Effector memory CD8-positive, alpha-beta T cell (primary cell): ENCODE measurements around the gene REXO1.

ENCODE experiments used
- ATAC-seq: fragments of 150-1000 bp; cut with Tn5 transposase; replicated peaks from 2 replicates; pipeline ENCODE4 v1.10.0; 2021; ENCODE audit warnings: mild to moderate bottlenecking, moderate library complexity
- DNase-seq, 3 experiments: peaks; one replicate each; pipeline ENCODE4 v3.0.0; 2021
- H3K27ac Mint-ChIP-seq, 2 donors: one replicate each; pipeline ENCODE4 v1.8.0; 2022; ENCODE audit warnings: mild to moderate bottlenecking in 2 of 2, mixed read lengths in 2 of 2, moderate library complexity in 2 of 2
- H3K27me3 Mint-ChIP-seq, 2 donors: one replicate each; pipeline ENCODE4 v1.8.0; 2022; ENCODE audit warnings: mixed read lengths in 2 of 2
- H3K36me3 Mint-ChIP-seq: one replicate; pipeline ENCODE4 v1.8.0; 2022; ENCODE audit warnings: mild to moderate bottlenecking, moderate library complexity, mixed read lengths; ENCODE audit not compliant: insufficient read depth
- H3K4me1 Mint-ChIP-seq, 2 donors: one replicate each; pipeline ENCODE4 v1.8.0; 2022; ENCODE audit warnings: low read depth in 2 of 2, mixed read lengths in 2 of 2
- H3K4me3 Mint-ChIP-seq, 2 donors: one replicate each; pipeline ENCODE4 v1.8.0; 2022; ENCODE audit warnings: mild to moderate bottlenecking in 2 of 2, mixed read lengths in 2 of 2, moderate library complexity in 2 of 2
- H3K9me3 Mint-ChIP-seq, 2 donors: one replicate each; pipeline ENCODE4 v1.8.0; 2022; ENCODE audit warnings: mixed read lengths in 2 of 2

The REXO1 gene

GRCh38 chr19:1776606-1777147, 71.6 kb downstream of the REXO1 start:
- H3K36me3 Mint-ChIP-seq = no peaks in the 10 kb centered on the region
- H3K4me3 Mint-ChIP-seq = no peak overlapping the region
- no peak overlapping the region for H3K27ac Mint-ChIP-seq
- DNase-seq (no peak), ATAC-seq (no peak)
- peaks cover 62 to 85% of the 10 kb centered on the region in 2 donors for H3K27me3 Mint-ChIP-seq
- H3K9me3 Mint-ChIP-seq = no peaks in the 10 kb centered on the region
- H3K4me1 Mint-ChIP-seq = peaks cover 0 to 2% of the 10 kb centered on the region in 2 donors

- Mint-ChIP-seq H3K9me3 (peaks cover 0 to under 1% of the 10 kb centered on the region in 2 donors), H3K36me3 (no peaks in the 10 kb centered on the region), H3K4me3 (no peak overlapping the region), H3K4me1 (peaks cover 0 to 2% of the 10 kb centered on the region in 2 donors), H3K27ac (no peak overlapping the region), H3K27me3 (peaks cover 66 to 86% of the 10 kb centered on the region in 2 donors)
- no peak for ATAC-seq
- DNase-seq = no peak
These were observed 72.2 kb downstream of the REXO1 start for GRCh38 chr19:1775951-1776605.

- no peak for DNase-seq
- Mint-ChIP-seq H3K27ac (no peak overlapping the region), H3K4me1 (peaks cover 0 to 2% of the 10 kb centered on the region in 2 donors), H3K9me3 (peaks cover 0 to 2% of the 10 kb centered on the region in 2 donors), H3K4me3 (no peak overlapping the region), H3K36me3 (no peaks in the 10 kb centered on the region), H3K27me3 (peaks cover 66 to 86% of the 10 kb centered on the region in 2 donors)
- ATAC-seq = no peak
These were observed 73.1 kb downstream of the REXO1 start for GRCh38 chr19:1774989-1775772.

DNA sequence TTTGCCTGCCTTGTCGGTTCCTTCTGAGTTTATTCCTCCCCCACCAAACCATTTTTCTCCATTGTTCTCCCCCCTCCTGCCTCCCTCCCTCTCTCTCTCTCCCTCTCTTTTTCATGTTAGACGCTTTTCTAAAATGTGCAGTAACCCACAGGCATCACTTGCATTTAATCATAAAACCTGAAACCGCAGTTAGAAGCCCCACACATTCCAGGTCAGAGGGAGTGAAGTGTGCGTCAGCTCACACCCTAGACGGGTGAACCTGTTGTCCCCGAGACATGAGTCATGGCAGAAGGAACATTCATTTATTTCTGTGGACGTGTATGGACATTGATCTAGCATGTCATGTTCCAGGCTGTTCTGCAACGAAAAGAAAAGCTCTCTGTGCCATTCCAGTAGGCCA, 75.1 kb downstream of the REXO1 start:
- H3K4me1 Mint-ChIP-seq = peaks cover 0 to under 1% of the 10 kb centered on the region in 2 donors
- ATAC-seq = no peak
- no peak for DNase-seq
- H3K4me3 Mint-ChIP-seq = no peak overlapping the region
- H3K9me3 Mint-ChIP-seq = peaks cover 0 to 2% of the 10 kb centered on the region in 2 donors
- H3K27ac Mint-ChIP-seq = no peak overlapping the region
- no peaks in the 10 kb centered on the region for H3K36me3 Mint-ChIP-seq
- H3K27me3 Mint-ChIP-seq = peaks cover 68 to 86% of the 10 kb centered on the region in 2 donors

DNA sequence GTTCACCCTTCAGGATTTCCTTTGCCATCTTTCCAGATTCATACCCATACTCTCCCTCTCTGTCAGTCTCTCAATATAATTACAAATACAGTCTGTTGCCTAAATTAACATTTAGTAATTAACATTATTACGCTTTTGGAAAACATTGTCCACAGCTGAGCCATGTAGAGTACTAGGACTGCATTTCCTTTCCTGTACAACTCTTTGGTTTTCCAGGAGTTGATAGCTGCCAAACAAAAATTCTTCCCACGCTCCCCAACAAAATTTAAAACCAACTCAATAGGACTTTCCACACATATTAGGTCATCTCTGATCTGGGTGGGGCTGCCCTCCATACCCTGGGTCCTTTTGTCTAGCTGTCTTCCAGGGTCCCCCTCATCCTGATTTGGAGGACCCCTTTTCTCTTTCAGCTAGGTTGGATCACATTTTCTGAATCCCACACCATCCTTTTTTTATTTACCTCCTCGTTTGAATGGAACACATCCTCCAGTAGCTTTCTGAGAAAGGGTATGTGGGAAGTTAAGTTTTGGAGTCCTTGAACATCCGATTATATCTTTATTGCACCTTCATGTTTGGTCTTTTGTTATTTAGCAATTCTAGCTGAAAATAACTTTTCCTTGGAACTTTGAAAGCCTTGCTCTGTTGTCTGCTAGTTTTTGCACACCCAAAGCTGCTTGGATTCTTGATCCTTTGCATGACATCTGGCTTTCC, 77.3 kb downstream of the REXO1 start:
- no peak overlapping the region for H3K27ac Mint-ChIP-seq
- no peaks in the 10 kb centered on the region for H3K36me3 Mint-ChIP-seq
- H3K9me3 Mint-ChIP-seq = peaks cover 0 to 2% of the 10 kb centered on the region in 2 donors
- DNase-seq (no peak), ATAC-seq (no peak)
- H3K27me3 Mint-ChIP-seq = peaks cover 66 to 88% of the 10 kb centered on the region in 2 donors
- H3K4me3 Mint-ChIP-seq = no peak overlapping the region
- peaks cover 5% of the 10 kb centered on the region in 2 donors for H3K4me1 Mint-ChIP-seq

DNA sequence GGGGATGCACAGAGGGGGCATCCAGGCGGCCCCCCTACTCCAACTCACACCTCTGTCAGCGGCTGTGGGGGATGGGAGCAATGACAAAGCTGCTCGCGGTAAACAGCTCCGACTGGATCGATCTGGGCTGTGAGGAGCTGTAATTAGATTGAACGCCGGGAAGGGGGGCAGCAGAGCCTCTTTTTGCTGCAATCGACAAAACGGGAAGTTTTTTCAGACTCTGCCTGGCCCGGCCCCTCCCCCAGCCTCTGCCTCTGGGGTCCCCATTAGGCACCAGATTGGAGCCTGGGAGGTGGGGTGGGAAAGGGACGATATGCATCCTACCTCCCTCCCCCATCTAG, 78.7 kb downstream of the REXO1 start:
- Mint-ChIP-seq H3K4me1 (peaks cover 5% of the 10 kb centered on the region in 2 donors), H3K27me3 (peaks cover 80 to 99% of the 10 kb centered on the region in 2 donors), H3K36me3 (no peaks in the 10 kb centered on the region), H3K27ac (no peak overlapping the region), H3K9me3 (peaks cover 0 to 2% of the 10 kb centered on the region in 2 donors), H3K4me3 (no peak overlapping the region)
- DNase-seq (no peak), ATAC-seq (no peak)

DNA sequence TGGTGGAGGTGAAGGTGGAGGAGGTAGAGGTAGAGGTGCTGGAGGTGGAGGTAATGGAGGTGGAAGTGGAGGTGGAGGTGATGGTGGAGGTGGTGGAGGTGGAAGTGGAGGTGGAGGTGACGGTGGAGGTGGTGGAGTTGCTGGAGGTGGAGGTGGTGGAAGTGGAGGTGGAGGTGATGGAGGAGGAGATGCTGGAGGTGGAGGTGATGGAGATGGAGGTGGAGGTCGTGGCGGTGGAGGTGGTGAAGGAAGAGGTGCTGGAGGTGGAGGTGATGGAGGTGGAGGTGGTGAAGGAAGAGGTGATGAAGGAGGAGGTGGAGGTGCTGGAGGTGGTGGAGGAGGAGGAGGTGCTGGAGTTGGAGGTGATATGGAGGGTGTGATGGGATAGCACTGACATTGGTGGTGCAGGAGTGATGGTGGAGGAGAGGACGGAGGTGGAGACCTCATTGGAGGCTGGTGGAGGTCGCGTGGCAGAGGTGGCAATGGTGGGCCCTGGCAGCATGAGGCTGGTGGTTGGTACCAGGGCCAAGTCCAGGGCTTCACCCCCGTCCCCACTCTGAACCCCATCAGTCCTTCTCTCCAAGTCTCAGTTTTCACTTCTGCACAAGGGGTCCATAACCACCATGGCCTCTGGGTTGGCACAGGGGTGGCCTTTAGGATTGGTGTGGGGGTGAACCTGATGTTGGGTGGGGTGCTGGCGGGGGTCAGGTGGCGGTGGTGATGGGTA, 79.2 kb downstream of the REXO1 start:
- ATAC-seq = no peak
- Mint-ChIP-seq H3K4me1 (peaks cover 5% of the 10 kb centered on the region in 2 donors), H3K9me3 (peaks cover 0 to 2% of the 10 kb centered on the region in 2 donors), H3K4me3 (no peak overlapping the region), H3K36me3 (no peaks in the 10 kb centered on the region), H3K27ac (no peak overlapping the region), H3K27me3 (peaks cover 79 to 99% of the 10 kb centered on the region in 2 donors)
- no peak for DNase-seq

- Mint-ChIP-seq H3K27me3 (peaks cover 80 to 99% of the 10 kb centered on the region in 2 donors), H3K36me3 (peaks cover 3% of the 10 kb centered on the region), H3K9me3 (peaks cover 0 to 2% of the 10 kb centered on the region in 2 donors), H3K4me3 (no peak overlapping the region), H3K27ac (no peak overlapping the region), H3K4me1 (peaks cover 5% of the 10 kb centered on the region in 2 donors)
- DNase-seq (no peak), ATAC-seq (no peak)
These were observed 80.0 kb downstream of the REXO1 start for GRCh38 chr19:1768248-1768647.

DNA sequence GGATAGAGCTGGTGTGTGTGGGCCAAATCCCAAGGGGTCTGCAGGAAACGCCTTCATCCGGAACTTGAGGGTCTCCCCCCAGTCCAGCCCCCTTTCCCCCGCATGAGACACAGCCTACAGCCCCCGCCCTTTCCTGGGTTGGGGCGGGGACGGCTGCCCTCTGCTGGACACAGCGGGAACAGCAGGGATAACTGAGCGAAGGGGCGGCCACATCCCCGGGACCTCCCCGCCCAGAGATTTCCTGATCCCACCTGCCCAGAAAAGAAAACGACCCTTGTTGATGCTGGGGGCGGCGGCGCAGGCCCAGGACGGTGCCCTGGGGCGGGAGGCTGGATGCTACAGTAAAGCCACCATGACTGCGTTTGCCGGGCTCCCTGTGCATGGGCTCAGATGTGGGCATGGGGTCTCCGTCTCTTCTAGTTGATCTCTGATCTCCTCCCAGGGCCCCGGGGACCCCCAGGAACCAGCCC, 80.8 kb downstream of the REXO1 start:
- peaks cover 0 to 2% of the 10 kb centered on the region in 2 donors for H3K9me3 Mint-ChIP-seq
- peaks cover 3% of the 10 kb centered on the region for H3K36me3 Mint-ChIP-seq
- DNase-seq = peak; percentile 51 to 67 (median 62)
- H3K27ac Mint-ChIP-seq = no peak overlapping the region
- peaks cover 5% of the 10 kb centered on the region in 2 donors for H3K4me1 Mint-ChIP-seq
- peaks cover 78 to 99% of the 10 kb centered on the region in 2 donors for H3K27me3 Mint-ChIP-seq
- no peak overlapping the region for H3K4me3 Mint-ChIP-seq
- ATAC-seq = peak; percentile 69

DNA sequence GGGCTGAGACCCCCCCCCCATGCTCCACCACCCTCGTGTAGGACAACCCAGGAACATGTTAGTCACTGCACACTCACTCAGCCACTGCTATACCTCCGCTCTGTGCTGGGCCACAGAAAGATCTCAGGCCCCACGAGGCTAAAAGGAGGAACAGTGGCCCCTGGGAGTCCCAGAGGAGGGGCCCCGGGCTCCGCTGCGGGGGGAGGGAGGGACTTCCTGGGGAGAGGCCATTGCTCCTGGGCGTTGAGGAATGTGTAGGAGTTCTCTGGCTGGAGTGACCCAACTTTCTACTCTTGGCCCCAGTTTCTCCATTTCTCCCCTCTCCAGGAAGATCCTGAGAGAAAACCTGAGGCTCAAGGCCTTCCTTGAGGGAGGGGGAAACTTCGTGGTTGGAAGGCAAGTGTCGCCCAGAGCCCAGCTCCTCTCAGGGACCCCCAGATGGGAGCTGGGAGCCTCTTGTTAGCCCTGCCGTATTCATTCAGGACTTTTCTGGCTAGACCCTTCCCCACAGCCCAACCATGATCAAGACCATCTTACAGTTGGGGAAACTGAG, 81.4 kb downstream of the REXO1 start:
- H3K27ac Mint-ChIP-seq = no peak overlapping the region

GRCh38 chr19:1765904-1766799, 82.1 kb downstream of the REXO1 start:
- no peak for DNase-seq
- Mint-ChIP-seq H3K4me1 (peaks cover 5 to 8% of the 10 kb centered on the region in 2 donors), H3K4me3 (no peak overlapping the region), H3K36me3 (peaks cover 3% of the 10 kb centered on the region), H3K27me3 (peaks cover 78 to 100% of the 10 kb centered on the region in 2 donors), H3K9me3 (peaks cover 0 to 2% of the 10 kb centered on the region in 2 donors), H3K27ac (no peak overlapping the region)
- no peak for ATAC-seq

More for the DNA sequence above, 81.4 kb downstream of the REXO1 start:
- peaks cover 0 to 2% of the 10 kb centered on the region in 2 donors for H3K9me3 Mint-ChIP-seq
- no peak for DNase-seq
- peaks cover 5% of the 10 kb centered on the region in 2 donors for H3K4me1 Mint-ChIP-seq
- H3K4me3 Mint-ChIP-seq = no peak overlapping the region
- H3K36me3 Mint-ChIP-seq = peaks cover 3% of the 10 kb centered on the region
- ATAC-seq = no peak
- H3K27me3 Mint-ChIP-seq = peaks cover 76 to 99% of the 10 kb centered on the region in 2 donors
